Measurements from ENCODE around the gene LCOR.

The LCOR gene

DNA sequence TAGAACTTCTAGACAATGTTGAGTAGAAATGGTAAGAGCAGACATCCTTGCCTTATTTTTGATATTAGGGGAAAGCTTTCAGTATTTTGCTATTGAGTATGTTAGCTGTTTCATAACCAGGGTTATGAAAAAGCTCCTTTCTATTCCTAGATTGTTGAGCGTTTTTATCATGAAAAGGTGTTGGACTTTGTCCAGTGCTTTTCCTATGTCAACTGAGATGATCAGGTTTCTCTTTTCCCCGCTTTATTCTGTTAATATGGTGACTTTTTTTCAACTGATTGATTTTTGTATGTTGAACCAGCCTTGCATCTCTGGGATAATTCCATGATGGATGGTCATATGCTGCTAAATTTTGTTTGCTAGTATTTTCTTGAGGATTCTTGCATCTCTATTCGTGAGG lies 58.5 kb downstream of the LCOR start:
- no peak for DNase-seq

DNA sequence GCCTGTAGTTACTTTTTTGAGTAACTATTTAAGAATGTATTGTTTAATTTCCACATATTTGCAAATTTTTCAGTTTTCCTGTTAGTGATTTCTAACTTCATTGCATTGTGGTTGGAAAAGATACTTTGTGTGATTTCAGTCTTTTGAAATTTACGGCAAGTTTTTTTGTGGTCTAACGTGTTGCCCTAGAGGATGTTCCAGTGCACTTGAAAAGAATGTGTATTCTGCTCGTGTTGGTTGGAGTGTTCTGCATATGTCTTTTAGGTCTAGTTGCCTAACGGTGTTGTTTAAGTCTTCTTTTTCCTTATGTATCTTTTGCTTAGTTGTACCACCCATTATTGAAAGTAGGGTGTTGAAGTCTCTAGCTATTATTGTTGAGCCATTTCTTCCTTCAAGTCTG lies 59.7 kb downstream of the LCOR start:
- DNase-seq: no peak

DNA sequence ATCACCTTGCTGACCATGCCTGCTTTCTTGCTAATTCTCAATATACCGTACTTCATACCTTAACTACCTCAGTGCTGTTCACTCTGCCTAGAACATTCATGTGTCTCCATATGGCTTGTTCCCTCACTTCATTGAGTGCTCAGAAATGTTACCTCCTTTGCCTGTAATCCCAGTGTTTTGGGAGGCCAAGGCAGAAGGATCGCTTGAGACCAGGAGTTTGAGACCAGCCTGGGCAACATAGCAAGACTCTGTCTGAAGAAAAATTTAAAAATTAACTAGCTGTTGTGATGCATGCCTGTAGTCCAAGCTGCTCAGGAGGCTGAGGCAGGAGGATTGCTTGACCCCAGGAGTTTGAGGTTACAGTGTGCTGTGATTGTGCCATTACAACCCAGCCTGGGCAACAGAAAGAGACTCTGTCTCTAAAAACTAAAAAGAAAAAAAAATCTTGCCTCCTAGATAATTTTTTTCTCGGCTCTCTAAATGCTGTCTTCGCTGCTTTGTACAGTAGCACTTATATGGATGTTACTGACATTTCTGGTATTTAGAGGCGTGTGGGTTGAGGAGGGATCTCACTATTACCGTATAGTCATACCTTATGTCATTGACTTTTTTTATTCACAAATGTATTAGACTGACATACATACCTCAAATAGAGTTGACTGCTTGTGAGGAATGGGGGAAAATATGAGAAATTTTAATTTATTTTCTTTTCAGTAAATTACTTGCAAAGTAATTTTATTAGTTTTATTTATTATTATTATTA lies 63.7 kb downstream of the LCOR start:
- no peak for DNase-seq

DNA sequence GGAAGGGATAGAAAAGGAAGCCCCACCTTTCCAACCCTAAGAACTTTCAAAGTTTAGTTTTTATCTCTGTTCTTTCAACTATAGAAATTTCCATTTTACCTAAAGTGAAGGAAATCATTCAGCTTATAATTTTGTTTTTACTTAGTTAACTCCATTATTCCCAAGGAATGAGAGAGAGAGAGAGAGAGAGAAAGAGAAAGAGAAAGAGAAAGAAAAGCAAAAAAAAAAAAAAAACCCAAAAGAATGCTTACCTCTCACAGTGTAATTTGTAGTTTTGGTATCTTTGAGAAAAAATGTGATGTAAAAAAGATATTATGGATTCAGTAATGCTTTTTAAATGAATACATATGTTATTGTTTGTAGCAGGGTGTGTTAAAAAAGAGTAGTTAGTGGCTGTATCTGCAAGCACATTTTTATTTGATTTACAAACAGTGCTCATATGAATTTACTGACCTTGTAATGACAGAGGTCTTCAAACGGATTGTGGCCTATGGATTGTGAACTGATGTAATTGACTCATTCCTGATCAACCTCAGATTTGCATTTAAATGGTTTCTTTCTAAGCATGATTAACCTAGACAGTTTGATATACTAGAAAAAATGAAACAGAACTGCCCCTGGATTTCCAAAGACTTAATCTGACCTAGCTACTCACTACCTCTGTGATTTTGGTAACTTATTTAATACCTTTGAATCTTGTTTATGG lies 64.9 kb downstream of the LCOR start:
- no peak for DNase-seq

DNA sequence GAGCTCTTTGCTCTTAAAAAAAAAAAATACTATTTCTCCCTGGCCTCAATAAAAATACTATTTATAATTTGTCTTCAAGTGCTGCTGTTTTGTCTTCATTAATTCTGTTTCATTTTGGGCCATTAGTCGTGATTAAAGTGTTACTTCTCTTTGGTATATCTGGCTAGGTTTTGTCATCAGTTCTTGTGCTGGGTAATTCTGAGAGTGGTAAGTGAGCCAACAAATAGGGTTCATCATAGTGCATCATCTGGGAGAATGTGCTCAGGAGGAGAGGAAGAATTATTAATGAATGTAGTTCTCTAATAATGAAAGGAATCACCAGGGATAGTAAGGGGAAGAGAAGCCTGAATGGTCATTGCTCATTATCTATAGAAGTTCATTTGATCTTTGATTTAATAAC lies 70.0 kb downstream of the LCOR start:
- no peak for DNase-seq

DNA sequence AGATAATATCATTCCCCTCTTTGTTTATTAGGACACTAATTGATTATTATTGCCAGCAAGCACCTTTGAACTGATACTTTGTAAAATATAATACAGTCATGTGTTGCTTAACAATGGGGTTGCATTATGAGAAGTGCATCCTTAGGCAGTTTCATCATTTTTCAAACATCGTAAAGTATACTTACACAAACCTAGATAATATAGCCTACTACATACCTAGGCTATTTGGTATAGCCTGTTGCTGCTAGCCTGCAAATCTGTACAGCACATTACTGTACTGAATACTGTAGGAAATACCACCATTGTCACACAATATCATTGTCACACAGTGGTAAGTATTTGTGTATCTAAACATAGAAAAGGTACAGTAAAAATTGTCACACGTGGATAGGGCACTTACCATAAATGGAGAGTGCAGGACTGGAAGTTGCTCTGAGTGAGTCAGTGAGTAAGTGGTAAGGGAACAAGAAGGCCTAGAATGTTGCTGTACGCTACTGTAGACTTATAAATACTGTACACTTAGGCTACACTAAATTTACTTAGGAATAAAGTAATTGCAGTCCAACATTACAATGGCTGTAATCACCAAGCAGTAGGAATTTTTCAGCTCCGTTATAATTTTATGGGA lies 70.7 kb downstream of the LCOR start:
- no peak for DNase-seq

DNA sequence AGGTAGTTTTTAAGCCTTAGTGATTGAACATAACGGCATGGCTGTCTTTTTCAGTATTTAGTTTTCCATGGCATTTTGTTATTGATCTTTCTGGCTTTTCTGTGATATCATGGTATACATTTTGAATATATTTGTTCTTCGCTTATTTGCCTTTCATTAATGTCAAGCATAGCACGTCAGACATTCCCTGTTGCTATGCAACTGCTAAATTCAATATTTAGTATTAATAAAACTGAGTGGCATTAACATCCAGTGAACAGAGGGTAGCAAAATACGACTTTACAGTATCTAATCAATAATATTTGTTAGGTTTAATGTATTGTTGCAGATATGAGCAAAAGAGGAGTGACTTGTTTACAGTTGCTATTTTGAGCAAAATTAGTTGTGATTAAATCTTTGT lies 72.5 kb downstream of the LCOR start:
- no peak for DNase-seq

DNA sequence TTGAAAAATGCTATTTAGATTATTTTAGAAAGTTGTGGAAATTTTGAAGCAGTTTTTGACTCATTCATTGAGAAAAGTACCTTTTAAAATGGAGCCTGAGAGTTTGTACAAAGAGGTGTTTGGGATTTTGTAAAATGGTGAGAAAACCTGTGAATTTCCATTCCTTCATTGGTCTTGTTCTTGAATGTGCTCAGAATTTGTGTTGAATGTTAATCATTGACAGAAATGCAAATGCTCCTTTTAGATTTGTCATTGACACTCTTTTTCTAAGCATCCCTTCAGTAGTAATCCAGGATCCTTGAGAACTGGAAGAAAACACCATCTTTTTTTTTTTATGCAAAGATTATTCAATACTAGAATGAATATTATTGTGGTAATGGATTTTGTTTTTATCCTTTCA lies 74.8 kb downstream of the LCOR start:
- no peak for DNase-seq

DNA sequence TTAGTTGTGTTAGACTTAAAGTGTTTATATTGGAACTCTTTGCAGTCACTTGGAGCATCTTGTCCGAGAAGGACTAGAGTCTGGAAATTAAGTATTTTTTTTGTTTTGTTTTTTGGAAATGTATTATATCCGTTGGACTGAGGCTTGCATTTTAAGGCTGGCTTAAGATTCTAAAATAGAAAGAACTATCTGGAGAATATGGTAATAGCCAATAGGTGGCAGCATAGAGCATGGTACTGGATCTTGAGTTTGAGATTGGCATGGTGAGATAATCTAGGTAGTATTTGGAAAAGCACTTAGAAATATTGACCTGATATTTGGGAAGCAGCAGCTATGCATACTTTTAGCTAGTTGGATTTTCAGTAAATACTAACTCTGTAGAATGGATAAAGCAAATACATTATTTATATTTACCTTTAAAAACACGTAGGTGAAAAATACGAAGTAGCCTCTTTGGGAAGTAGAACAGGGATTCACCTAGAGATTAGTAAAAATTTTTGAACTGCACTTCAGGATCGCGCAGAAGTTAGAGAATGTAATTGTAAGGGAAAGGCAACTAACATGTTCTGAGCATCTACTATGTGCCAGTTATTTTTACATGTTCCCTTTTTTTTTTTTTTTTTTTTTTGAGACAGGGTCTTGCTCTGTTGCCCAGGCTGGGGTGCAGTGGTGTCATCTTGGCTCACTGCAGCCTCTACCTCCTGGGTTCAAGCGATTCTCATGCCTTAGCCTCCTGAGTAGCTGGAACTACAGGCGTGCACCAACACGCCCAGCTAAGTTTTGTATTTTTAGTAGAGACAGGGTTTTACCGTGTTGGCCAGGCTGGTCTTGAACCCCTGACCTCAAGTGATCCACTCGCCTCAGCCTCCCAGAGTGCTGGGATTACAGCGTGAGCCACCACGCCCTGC lies 78.6 kb downstream of the LCOR start:
- DNase-seq: peak; percentile 32

DNA sequence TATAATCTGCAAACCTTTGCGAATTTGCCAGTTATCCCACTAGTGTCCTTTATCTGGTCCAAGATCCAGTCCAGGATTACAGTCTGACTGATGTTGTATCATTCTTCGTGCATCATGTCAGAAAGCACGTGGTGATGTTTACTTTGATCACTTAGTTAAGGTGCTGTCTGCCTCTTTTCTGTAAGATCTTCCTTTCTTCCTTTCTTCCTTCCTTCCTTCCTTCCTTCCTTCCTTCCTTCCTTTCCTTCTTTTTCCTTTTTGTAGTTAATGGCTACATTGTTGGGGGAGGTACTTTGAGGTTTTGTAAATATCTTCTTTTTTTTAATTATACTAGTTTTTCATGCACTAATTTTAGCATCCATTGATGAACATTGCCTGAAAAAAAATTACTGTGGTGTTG lies 80.3 kb downstream of the LCOR start:
- no peak for DNase-seq

DNA sequence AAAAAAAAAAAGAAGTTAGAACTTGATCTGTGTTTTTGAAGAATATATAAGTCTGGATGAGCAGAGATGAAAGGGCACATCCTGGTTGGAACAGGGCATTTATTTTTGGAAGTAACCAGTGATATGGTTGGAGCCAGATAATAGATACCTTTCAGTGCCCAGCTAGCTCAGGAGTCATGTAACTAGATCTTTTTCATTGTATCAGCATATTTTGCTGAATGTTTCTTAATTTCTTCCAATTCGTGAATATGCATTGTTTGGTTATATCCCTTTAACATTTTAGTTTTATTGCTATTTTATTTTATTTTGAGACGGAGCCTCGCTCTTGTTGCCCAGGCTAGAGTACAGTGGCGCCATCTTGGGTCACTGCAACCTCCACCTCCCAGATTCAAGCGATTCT lies 81.8 kb downstream of the LCOR start:
- DNase-seq: no peak

DNA sequence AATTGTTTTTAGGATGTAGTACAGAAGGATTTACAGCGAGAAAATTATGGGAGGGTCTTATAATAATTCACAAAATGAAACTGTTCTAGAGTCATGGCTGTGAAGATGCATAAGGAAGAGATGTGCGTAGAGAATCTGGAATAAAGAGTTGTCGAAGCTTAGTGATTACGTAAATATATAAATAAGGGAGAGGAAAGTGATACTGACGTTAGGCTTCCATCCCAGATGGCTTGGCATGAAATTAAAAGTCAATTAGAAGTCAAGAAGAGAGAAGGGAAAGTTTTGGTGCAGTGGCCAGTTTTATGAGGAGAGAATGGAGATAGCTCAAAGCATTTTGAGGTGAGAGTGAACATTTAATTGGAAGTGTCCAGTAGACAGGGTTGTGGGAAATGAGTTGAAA lies 85.5 kb downstream of the LCOR start:
- no peak for DNase-seq

DNA sequence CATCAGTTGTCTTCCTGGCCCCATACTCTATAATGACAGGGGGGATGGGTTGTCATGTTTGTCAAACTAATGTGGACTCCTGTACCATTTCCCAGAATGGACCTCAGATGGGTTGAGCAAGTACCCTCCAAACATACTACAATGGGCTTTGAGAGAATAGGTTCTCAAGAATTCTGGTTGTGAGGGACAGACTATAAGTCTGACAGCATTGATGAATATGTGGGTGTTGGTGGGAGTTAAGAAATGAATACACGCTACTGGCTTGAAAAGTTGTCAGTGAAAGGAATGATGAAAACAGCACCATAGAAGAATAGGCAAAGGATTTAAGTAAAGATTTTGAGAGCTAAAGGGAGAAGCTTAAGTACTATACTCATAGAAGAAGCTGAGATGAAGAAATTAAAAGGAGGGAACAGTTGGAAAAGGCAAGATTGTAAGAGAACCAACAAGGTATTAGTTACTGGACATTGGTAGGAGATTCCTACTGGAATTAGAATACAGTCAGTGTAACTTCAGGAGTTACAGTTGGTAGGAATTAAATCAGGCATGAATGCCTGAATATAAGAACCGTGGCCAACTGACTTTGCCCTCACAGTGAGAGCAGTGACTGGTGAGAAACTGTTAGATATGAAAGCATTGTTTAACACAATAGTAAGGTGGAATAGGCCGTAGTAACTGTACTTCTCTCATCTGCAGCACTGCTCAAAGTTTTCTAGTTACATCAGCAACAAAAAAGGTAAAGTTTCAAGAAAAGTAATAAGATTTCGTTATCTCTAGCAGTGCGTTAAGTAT lies 86.3 kb downstream of the LCOR start:
- DNase-seq: no peak

DNA sequence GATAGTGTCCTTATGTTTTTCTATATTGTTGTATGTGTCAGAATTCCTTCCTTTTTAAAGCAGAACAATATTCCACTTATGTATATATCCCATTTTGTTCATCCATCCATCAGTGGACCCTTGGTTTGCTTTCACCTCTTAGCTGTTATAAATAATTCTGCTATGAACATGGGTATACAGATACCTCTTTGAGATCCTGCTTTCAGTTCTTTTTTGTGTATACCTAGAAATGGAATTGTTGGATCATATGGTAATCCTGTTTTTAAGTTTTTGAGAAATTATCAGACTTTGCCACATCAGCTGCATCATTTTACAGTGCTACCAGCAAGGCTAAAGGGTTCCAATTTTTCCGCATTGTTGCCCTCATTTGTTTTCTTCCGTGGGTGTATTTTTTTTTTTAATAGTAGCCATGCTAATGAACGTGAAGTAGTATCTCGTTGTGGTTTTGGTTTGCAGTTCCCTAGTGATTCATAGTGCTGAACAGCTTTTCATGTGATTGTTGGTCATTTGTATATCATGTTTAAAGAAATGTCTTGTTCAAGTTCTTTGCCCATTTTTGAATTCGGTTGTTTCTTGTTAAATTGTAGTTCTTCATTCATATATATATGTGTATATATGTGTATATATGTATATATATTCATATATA lies 87.8 kb downstream of the LCOR start:
- DNase-seq: no peak

DNA sequence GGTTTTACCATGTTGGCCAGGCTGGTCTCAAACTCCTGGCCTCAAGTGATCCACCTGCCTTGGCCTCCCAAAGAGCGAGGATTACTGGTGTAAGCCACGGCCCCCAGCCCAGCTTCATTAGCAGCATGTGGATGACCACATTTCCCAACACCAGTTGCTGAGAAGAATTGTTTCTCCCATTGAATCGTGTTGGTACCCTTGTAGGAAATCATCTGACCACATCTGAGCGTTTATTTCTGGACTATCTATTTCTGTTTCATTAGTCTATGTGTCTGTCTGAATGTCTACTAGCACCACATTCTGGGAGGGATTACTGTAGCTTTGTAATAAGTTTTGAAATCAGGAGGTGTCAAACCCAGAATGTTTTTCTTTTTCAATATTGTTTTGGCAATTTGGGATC lies 89.6 kb downstream of the LCOR start:
- no peak for DNase-seq

DNA sequence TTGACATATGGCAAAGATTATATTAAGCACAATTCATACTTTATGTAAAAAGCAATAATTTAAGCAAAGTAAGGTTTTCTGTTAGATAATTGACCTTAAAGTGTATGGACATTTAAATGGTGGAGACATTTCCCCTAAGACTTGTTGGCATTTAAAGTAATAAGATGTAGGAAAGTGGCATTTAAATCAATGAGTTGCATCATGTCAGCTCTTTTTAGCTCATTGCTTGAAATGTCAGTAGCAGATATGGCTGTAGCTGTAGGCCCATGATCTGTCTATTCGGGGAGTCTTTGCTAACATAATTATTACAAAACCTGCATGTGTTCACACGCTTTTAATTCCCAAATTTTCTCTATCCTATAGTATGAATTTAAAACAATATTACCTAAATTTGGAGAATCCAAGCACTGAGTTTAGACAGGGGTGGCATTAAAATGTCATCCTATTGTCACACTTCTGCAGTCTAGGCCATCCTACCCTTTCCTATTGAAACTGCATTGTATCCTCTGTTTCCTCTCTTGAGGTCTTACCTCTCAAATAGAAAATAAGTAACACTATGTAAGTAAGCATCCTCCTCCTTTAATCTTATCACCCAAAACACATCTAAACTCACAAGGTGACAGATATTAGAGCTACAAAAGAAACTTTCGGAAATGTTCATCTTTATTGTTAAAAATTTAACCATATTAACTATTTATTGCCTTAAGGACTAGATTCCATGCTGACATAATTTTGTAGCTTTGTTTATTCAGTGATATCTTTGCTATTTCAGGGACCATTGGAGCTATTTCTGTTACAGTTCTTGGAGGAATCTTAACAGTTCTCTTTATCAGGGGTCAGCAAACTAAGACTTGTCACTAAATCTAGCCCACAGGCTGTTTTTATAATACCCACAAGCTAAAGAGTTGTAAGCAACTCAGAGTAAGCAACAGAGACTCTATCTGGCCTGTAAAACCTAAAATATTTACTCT lies 91.2 kb downstream of the LCOR start:
- no peak for DNase-seq

DNA sequence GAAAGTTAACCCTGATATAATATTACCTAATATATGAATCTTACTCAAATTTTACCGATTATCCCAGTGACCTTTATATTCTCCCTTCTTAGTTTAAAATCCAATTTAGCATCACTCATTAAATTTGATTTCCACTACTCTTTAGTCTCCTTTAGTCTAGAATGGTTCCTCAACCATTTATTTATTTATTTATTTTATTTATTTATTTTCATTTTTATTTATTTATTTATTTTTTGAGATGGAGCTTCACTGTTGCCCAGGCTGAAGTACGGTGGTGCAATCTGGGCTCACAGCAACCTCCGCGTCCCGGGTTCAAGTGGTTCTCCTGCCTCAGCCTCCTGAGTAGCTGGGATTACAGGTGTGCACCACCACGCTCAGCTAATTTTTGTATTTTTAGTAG lies 92.8 kb downstream of the LCOR start:
- DNase-seq: no peak

DNA sequence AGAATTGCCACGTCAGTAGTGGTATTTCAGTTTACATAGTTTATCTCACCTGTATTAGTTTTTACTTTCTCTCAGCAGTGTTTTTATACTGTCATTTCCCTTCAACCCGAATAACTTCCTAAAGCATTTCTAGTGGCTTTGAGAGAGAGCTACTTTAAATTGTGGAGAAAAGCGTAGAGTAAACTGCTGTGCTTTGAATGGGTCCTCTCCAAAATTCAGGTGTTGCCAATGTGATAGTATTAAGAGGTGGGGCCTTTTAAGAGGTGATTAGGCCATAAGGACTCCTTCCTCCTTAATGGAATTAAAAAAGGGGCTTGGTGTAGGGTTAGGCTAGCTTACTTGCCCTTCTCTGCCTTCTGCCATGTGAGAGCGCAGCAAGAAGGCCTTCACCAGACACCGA lies 98.4 kb downstream of the LCOR start:
- DNase-seq: no peak

DNA sequence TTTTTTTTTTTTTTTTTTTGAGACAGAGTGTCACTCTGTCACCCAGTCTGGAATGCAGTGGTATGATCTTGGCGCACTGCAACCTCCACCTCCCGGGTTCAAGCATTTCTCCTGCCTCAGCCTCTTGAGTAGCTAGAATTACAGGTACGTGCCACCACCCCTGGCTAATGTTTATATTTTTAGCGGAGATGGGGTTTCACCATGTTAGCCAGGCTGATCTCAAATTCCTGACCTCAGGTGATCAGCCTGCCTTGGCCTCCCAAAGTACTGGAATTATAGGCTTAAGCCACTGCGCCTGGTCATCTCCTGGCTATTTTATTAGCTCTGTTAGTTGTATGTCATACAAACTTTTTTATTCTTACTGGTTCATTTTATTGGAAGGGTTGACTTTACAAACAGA lies 103.0 kb downstream of the LCOR start:
- no peak for DNase-seq

DNA sequence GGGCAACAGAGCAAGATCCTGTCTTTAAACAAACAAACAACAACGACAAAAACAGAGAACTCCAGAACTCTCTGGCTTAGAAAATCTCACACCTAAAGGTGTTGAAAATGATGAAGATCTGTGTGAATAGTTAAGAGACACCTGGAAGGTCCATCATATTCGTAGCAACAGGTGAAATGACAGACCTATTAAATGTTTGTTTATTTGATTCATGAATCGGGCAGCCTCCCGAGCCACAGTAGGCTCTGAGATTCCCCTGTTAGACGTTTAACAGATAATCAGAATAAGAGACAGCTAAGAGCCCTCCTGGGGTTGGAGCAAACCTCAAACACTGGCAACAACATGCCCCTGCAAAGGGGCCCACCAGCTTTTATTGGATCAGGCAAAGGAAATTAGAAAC lies 103.7 kb downstream of the LCOR start:
- no peak for DNase-seq
